ENCODE measurements around the gene SLC6A8.

- TF ChIP-seq CTCF (conservative IDR thresholded peaks at IDR 0.05; ENCODE audit: low read depth, low read length) (no peak), CEBPB (IDR thresholded peaks at IDR 0.05; ENCODE audit: low read depth, low read length) (no peak), RAD21 (IDR thresholded peaks at IDR 0.05; ENCODE audit: low read length) (no peak), POLR2A (IDR thresholded peaks at IDR 0.05; ENCODE audit: low read depth, low read length) (no peak), RCOR1 (IDR thresholded peaks at IDR 0.05; ENCODE audit: insufficient replicate concordance, low read length) (no peak), FOS (IDR thresholded peaks at IDR 0.05; ENCODE audit: low read depth, low read length) (no peak), USF2 (IDR thresholded peaks at IDR 0.05; ENCODE audit: low read depth, low read length) (no peak), SMC3 (IDR thresholded peaks at IDR 0.05; ENCODE audit: low read depth, low read length) (no peak), RFX5 (IDR thresholded peaks at IDR 0.05; ENCODE audit: low read depth, low read length) (no peak)
Measured at GRCh38 chrX:153657161-153657560, 30.6 kb upstream of the SLC6A8 start.
